ENCODE results near the gene EIPR1. TPM values are rescaled to one million over a fixed set of nuclear protein-coding genes. Genes with fewer than 3 reads are reported as not detected.

Gene EIPR1
- polyA plus RNA-seq (2013, experiment 1 of 2), result 24.8 TPM
- 21.9 TPM for polyA plus RNA-seq (2013, experiment 2 of 2)

GRCh38 chr2:3377612-3378432 lies at the start of gene EIPR1:
TSS of gene EIPR1 (minus strand) at chr2:3377818. CDS start at chr2:3377689, 129 bp downstream.
- 4 to 5% methylated on average over 45 to 57 of the region's 57 CpGs for WGBS, 2 experiments (ENCODE audit: insufficient coverage in 2 of 2)
- Histone ChIP-seq H3K27ac (ENCODE audit: low read depth, low read length, severe bottlenecking) (peak within 1 kb of the TSS; percentile 66), H3K4me1 (ENCODE audit: control insufficient read depth, insufficient read depth, low read length, poor library complexity, severe bottlenecking) (peaks cover 8% of the 10 kb centered on the region), H3K4me3 (ENCODE audit: extremely low read depth, insufficient read depth, low read length, poor library complexity, severe bottlenecking) (peak within 1 kb of the TSS; percentile 87), H3K36me3 (ENCODE audit: control insufficient read depth, insufficient read depth, low read length) (peaks cover 19% of the 10 kb centered on the region), H3K9me3 (ENCODE audit: control insufficient read depth, low read length) (no peaks in the 10 kb centered on the region)

GRCh38 chr2:3427272-3427671 lies 49.7 kb upstream of the EIPR1 start:
- Histone ChIP-seq H3K4me3 (ENCODE audit: extremely low read depth, insufficient read depth, low read length, poor library complexity, severe bottlenecking) (no peak overlapping the region), H3K27ac (ENCODE audit: low read depth, low read length, severe bottlenecking) (no peak overlapping the region), H3K36me3 (ENCODE audit: control insufficient read depth, insufficient read depth, low read length) (peaks cover 53% of the 10 kb centered on the region), H3K4me1 (ENCODE audit: control insufficient read depth, insufficient read depth, low read length, poor library complexity, severe bottlenecking) (no peaks in the 10 kb centered on the region), H3K9me3 (ENCODE audit: control insufficient read depth, low read length) (no peaks in the 10 kb centered on the region)
- WGBS, 2 experiments (ENCODE audit: insufficient coverage in 2 of 2), result 93 to 97% methylated on average over 4 to 5 of the region's 6 CpGs

- H3K27ac ChIP-seq (ENCODE audit: low read depth, low read length, severe bottlenecking), result no peak overlapping the region
- H3K9me3 ChIP-seq (ENCODE audit: control insufficient read depth, low read length), result no peaks in the 10 kb centered on the region
- WGBS, 2 experiments (ENCODE audit: insufficient coverage in 2 of 2), result 98 to 99% methylated on average over 10 to 14 of the region's 14 CpGs
- peaks cover 60% of the 10 kb centered on the region for H3K36me3 ChIP-seq (ENCODE audit: control insufficient read depth, insufficient read depth, low read length)
- no peak overlapping the region for H3K4me3 ChIP-seq (ENCODE audit: extremely low read depth, insufficient read depth, low read length, poor library complexity, severe bottlenecking)
- H3K4me1 ChIP-seq (ENCODE audit: control insufficient read depth, insufficient read depth, low read length, poor library complexity, severe bottlenecking), result no peaks in the 10 kb centered on the region
Measured at GRCh38 chr2:3426615-3427014, 49.0 kb upstream of the EIPR1 start.

GRCh38 chr2:3424171-3424795 lies 46.7 kb upstream of the EIPR1 start:
- peaks cover 57% of the 10 kb centered on the region for H3K36me3 ChIP-seq (ENCODE audit: control insufficient read depth, insufficient read depth, low read length)
- no peak overlapping the region for H3K27ac ChIP-seq (ENCODE audit: low read depth, low read length, severe bottlenecking)
- 93% methylated on average over 4 to 6 of the region's 9 CpGs for WGBS, 2 experiments (ENCODE audit: insufficient coverage in 2 of 2)
- no peaks in the 10 kb centered on the region for H3K9me3 ChIP-seq (ENCODE audit: control insufficient read depth, low read length)
- H3K4me3 ChIP-seq (ENCODE audit: extremely low read depth, insufficient read depth, low read length, poor library complexity, severe bottlenecking), result no peak overlapping the region
- H3K4me1 ChIP-seq (ENCODE audit: control insufficient read depth, insufficient read depth, low read length, poor library complexity, severe bottlenecking), result no peaks in the 10 kb centered on the region

GRCh38 chr2:3423492-3424170 lies 46.0 kb upstream of the EIPR1 start:
- H3K4me1 ChIP-seq (ENCODE audit: control insufficient read depth, insufficient read depth, low read length, poor library complexity, severe bottlenecking), result no peaks in the 10 kb centered on the region
- H3K4me3 ChIP-seq (ENCODE audit: extremely low read depth, insufficient read depth, low read length, poor library complexity, severe bottlenecking), result no peak overlapping the region
- H3K9me3 ChIP-seq (ENCODE audit: control insufficient read depth, low read length), result no peaks in the 10 kb centered on the region
- WGBS, 2 experiments (ENCODE audit: insufficient coverage in 2 of 2), result 62 to 72% methylated on average over 13 to 14 of the region's 19 CpGs
- H3K27ac ChIP-seq (ENCODE audit: low read depth, low read length, severe bottlenecking), result no peak overlapping the region
- peaks cover 60% of the 10 kb centered on the region for H3K36me3 ChIP-seq (ENCODE audit: control insufficient read depth, insufficient read depth, low read length)

- H3K36me3 ChIP-seq (ENCODE audit: control insufficient read depth, insufficient read depth, low read length), result peaks cover 57% of the 10 kb centered on the region
- no peak overlapping the region for H3K4me3 ChIP-seq (ENCODE audit: extremely low read depth, insufficient read depth, low read length, poor library complexity, severe bottlenecking)
- WGBS, 2 experiments (ENCODE audit: insufficient coverage in 2 of 2), result 95% methylated on average over 16 of the region's 16 CpGs
- H3K27ac ChIP-seq (ENCODE audit: low read depth, low read length, severe bottlenecking), result no peak overlapping the region
- no peaks in the 10 kb centered on the region for H3K4me1 ChIP-seq (ENCODE audit: control insufficient read depth, insufficient read depth, low read length, poor library complexity, severe bottlenecking)
- H3K9me3 ChIP-seq (ENCODE audit: control insufficient read depth, low read length), result no peaks in the 10 kb centered on the region
Measured at GRCh38 chr2:3422161-3422779, 44.7 kb upstream of the EIPR1 start.

- no peaks in the 10 kb centered on the region for H3K9me3 ChIP-seq (ENCODE audit: control insufficient read depth, low read length)
- H3K4me1 ChIP-seq (ENCODE audit: control insufficient read depth, insufficient read depth, low read length, poor library complexity, severe bottlenecking), result no peaks in the 10 kb centered on the region
- H3K27ac ChIP-seq (ENCODE audit: low read depth, low read length, severe bottlenecking), result no peak overlapping the region
- peaks cover 52% of the 10 kb centered on the region for H3K36me3 ChIP-seq (ENCODE audit: control insufficient read depth, insufficient read depth, low read length)
- 93 to 97% methylated on average over 17 to 19 of the region's 19 CpGs for WGBS, 2 experiments (ENCODE audit: insufficient coverage in 2 of 2)
- H3K4me3 ChIP-seq (ENCODE audit: extremely low read depth, insufficient read depth, low read length, poor library complexity, severe bottlenecking), result no peak overlapping the region
Measured at GRCh38 chr2:3421580-3421979, 44.0 kb upstream of the EIPR1 start.

GRCh38 chr2:3420769-3421397 lies 43.3 kb upstream of the EIPR1 start:
- H3K9me3 ChIP-seq (ENCODE audit: control insufficient read depth, low read length), result no peaks in the 10 kb centered on the region
- WGBS, 2 experiments (ENCODE audit: insufficient coverage in 2 of 2), result 93 to 94% methylated on average over 7 to 11 of the region's 14 CpGs
- H3K27ac ChIP-seq (ENCODE audit: low read depth, low read length, severe bottlenecking), result no peak overlapping the region
- no peak overlapping the region for H3K4me3 ChIP-seq (ENCODE audit: extremely low read depth, insufficient read depth, low read length, poor library complexity, severe bottlenecking)
- H3K36me3 ChIP-seq (ENCODE audit: control insufficient read depth, insufficient read depth, low read length), result peaks cover 47% of the 10 kb centered on the region
- no peaks in the 10 kb centered on the region for H3K4me1 ChIP-seq (ENCODE audit: control insufficient read depth, insufficient read depth, low read length, poor library complexity, severe bottlenecking)

- WGBS, 2 experiments (ENCODE audit: insufficient coverage in 2 of 2), result 92% methylated on average over 8 to 11 of the region's 13 CpGs
- no peaks in the 10 kb centered on the region for H3K4me1 ChIP-seq (ENCODE audit: control insufficient read depth, insufficient read depth, low read length, poor library complexity, severe bottlenecking)
- no peaks in the 10 kb centered on the region for H3K9me3 ChIP-seq (ENCODE audit: control insufficient read depth, low read length)
- no peak overlapping the region for H3K4me3 ChIP-seq (ENCODE audit: extremely low read depth, insufficient read depth, low read length, poor library complexity, severe bottlenecking)
- H3K36me3 ChIP-seq (ENCODE audit: control insufficient read depth, insufficient read depth, low read length), result peaks cover 46% of the 10 kb centered on the region
- no peak overlapping the region for H3K27ac ChIP-seq (ENCODE audit: low read depth, low read length, severe bottlenecking)
Measured at GRCh38 chr2:3420076-3420768, 42.6 kb upstream of the EIPR1 start.

Data from mesodermal cell (in vitro differentiated cells).